K562 (cell line): ENCODE results near the gene VANGL1. TPM values are rescaled to one million over a fixed set of nuclear protein-coding genes. Genes with fewer than 3 reads are reported as not detected.
A peak's percentile ranks its signal among the peaks of the same experiment; 100 is the strongest.

Experiments used
- ATF3 ChIP-seq, 2 experiments: fragments of 450-650 bp in 1 of 2; sonication (generic) in 1 of 2; formaldehyde crosslinking in 1 of 2; IDR thresholded peaks in 1 of 2; conservative IDR thresholded peaks in 1 of 2; 2 replicates each; pipeline versions ENCODE4 v1.6.1 to v1.8.1; 2016 to 2023; ENCODE audit warnings: mild to moderate bottlenecking in 2 of 2, moderate library complexity in 2 of 2, inconsistent platforms in 1 of 2, missing genetic modification reagents in 1 of 2
- CHD2 ChIP-seq: IDR thresholded peaks from 2 replicates; pipeline ENCODE4 v1.6.1; 2011; ENCODE audit warnings: low read depth, low read length
- FOSL1 ChIP-seq: fragments of 200-800 bp; sonication (Bioruptor generic); conservative IDR thresholded peaks from 2 replicates; pipeline ENCODE4 v1.6.1; 2016; ENCODE audit warnings: missing genetic modification characterization, missing compliant biosample characterization
- FOXO4 ChIP-seq: fragments of 450-650 bp; formaldehyde crosslinking; IDR thresholded peaks from 2 replicates; pipeline ENCODE4 v1.4.0; 2020; ENCODE audit warnings: mild to moderate bottlenecking, moderate library complexity
- MCM5 ChIP-seq: fragments of 450-650 bp; IDR thresholded peaks from 2 replicates; pipeline ENCODE4 v1.6.1; 2016; ENCODE audit warnings: low read depth
- MYC ChIP-seq, 2 experiments: fragments of 250-450 bp in 1 of 2; sonication (Bioruptor Pico) in 1 of 2; IDR thresholded peaks; 2 replicates each; pipeline versions ENCODE4 v1.5.1 to v1.6.1; 2012 to 2021; ENCODE audit warnings: low read depth in 2 of 2, borderline replicate concordance in 1 of 2, improper control_type of control experiment in 1 of 2, low read length in 1 of 2, mild to moderate bottlenecking in 1 of 2, moderate library complexity in 1 of 2
- PHF21A ChIP-seq: fragments of 450-650 bp; IDR thresholded peaks from 2 replicates; pipeline ENCODE4 v1.6.1; 2017; ENCODE audit warnings: low read depth, borderline replicate concordance
- PTRF ChIP-seq: fragments of 450-650 bp; IDR thresholded peaks from 2 replicates; pipeline ENCODE4 v1.6.1; 2016; ENCODE audit warnings: mild to moderate bottlenecking, missing genetic modification characterization, missing compliant biosample characterization
- SIN3A ChIP-seq, 2 experiments: fragments of 150-350 bp in 1 of 2; IDR thresholded peaks; 2 replicates each; pipeline ENCODE4 v1.6.1; 2011 to 2016; ENCODE audit warnings: borderline replicate concordance in 2 of 2, low read depth in 2 of 2, low read length in 2 of 2, mild to moderate bottlenecking in 2 of 2, moderate library complexity in 2 of 2; ENCODE audit not compliant: control insufficient read depth in 1 of 2
- SMAD4 ChIP-seq: fragments of 250-450 bp; sonication (Bioruptor Pico); conservative IDR thresholded peaks from 2 replicates; pipeline ENCODE4 v1.8.0; 2021; ENCODE audit warnings: inconsistent platforms, mild to moderate bottlenecking, moderate library complexity
- ZNF507 ChIP-seq: conservative IDR thresholded peaks from 2 replicates; pipeline ENCODE4 v1.6.1; 2017; ENCODE audit warnings: missing genetic modification characterization, missing compliant biosample characterization
- polyA plus RNA-seq, 8 experiments: library from polyadenylated mRNA; depleted of rRNA in 4 of 8; stranded (reverse) in 5 of 8; unstranded in 3 of 8; fragments of >200 nt; fragmentation: Nextera tagmentation in 2 of 8; fragmentation: Illumina TruSeq in 1 of 8; extraction: Ambion mirVana in 2 of 8; extraction: Trizol in 1 of 8; gene quantifications; 2 replicates each; pipeline versions ENCODE4 v1.2.1 to v1.2.3, GENCODE V29; 2011 to 2014; ENCODE audit warnings: inconsistent platforms in 1 of 8, missing spikeins in 1 of 8
- total RNA-seq, 7 experiments: library from RNA; depleted of rRNA in 6 of 7; stranded (reverse); fragments of >200 nt in 6 of 7; fragmentation: Illumina TruSeq in 2 of 7; extraction: Trizol in 2 of 7; gene quantifications; 2 replicates each; pipeline versions ENCODE4 v1.2.1 to v1.2.3, GENCODE V29; 2011 to 2021; ENCODE audit warnings: low replicate concordance in 1 of 7
- TF ChIP-seq, protein P1 (sequence below): sonication (generic); formaldehyde crosslinking; IDR thresholded peaks from 2 replicates; pipeline ENCODE4 v1.8.1; 2023; ENCODE audit warnings: mild to moderate bottlenecking, missing genetic modification reagents
- TF ChIP-seq, protein P2 (sequence below): fragments of 250-450 bp; sonication (Bioruptor Pico); IDR thresholded peaks from 2 replicates; pipeline ENCODE4 v1.8.0; 2022; ENCODE audit warnings: inconsistent platforms
- TF ChIP-seq, protein P3 (sequence below): fragments of 250-450 bp; sonication (Bioruptor Pico); IDR thresholded peaks from 2 replicates; pipeline ENCODE4 v1.4.0; 2020

VANGL1 gene
- total and polyA plus RNA-seq, 9 of the 15 experiments (the other 6 are each of a cell fraction or from before 2014, with no cell fraction given) = 0.90 to 12.8 (median 9.6) TPM

- 0 out of 2 replicates have a peak, but pooled peaks have one; percentile 3 for TF ChIP-seq MYC (IDR thresholded peaks at IDR 0.05; ENCODE audit: low read depth, low read length)
- TF ChIP-seq MYC (CRISPR knock-in tag; IDR thresholded peaks at IDR 0.05; ENCODE audit: borderline replicate concordance, low read depth) = no peak
- peak; percentile 38 to 48; a peak in 1 of 4 replicates for TF ChIP-seq SIN3A (IDR thresholded peaks at IDR 0.05; ENCODE audit: borderline replicate concordance in 2 of 2, control insufficient read depth in 1 of 2, low read depth in 2 of 2, low read length in 2 of 2)
- TF ChIP-seq, protein P1, sequence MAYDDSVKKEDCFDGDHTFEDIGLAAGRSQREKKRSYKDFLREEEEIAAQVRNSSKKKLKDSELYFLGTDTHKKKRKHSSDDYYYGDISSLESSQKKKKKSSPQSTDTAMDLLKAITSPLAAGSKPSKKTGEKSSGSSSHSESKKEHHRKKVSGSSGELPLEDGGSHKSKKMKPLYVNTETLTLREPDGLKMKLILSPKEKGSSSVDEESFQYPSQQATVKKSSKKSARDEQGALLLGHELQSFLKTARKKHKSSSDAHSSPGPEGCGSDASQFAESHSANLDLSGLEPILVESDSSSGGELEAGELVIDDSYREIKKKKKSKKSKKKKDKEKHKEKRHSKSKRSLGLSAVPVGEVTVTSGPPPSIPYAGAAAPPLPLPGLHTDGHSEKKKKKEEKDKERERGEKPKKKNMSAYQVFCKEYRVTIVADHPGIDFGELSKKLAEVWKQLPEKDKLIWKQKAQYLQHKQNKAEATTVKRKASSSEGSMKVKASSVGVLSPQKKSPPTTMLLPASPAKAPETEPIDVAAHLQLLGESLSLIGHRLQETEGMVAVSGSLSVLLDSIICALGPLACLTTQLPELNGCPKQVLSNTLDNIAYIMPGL (CRISPR knock-in tag) = peak; percentile 66; the same call in 1 of the 2 replicates
- TF ChIP-seq SMAD4 (CRISPR knock-in tag) = peak; percentile 70
- peak; percentile 81 for TF ChIP-seq CHD2
- TF ChIP-seq, protein P2, sequence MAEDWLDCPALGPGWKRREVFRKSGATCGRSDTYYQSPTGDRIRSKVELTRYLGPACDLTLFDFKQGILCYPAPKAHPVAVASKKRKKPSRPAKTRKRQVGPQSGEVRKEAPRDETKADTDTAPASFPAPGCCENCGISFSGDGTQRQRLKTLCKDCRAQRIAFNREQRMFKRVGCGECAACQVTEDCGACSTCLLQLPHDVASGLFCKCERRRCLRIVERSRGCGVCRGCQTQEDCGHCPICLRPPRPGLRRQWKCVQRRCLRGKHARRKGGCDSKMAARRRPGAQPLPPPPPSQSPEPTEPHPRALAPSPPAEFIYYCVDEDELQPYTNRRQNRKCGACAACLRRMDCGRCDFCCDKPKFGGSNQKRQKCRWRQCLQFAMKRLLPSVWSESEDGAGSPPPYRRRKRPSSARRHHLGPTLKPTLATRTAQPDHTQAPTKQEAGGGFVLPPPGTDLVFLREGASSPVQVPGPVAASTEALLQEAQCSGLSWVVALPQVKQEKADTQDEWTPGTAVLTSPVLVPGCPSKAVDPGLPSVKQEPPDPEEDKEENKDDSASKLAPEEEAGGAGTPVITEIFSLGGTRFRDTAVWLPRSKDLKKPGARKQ (CRISPR knock-in tag) = no peak
- TF ChIP-seq FOSL1 (tag) = 0 out of 2 replicates have a peak, but pooled peaks have one; percentile 15
- TF ChIP-seq FOXO4 (CRISPR knock-in tag) = no peak
- TF ChIP-seq, protein P3, sequence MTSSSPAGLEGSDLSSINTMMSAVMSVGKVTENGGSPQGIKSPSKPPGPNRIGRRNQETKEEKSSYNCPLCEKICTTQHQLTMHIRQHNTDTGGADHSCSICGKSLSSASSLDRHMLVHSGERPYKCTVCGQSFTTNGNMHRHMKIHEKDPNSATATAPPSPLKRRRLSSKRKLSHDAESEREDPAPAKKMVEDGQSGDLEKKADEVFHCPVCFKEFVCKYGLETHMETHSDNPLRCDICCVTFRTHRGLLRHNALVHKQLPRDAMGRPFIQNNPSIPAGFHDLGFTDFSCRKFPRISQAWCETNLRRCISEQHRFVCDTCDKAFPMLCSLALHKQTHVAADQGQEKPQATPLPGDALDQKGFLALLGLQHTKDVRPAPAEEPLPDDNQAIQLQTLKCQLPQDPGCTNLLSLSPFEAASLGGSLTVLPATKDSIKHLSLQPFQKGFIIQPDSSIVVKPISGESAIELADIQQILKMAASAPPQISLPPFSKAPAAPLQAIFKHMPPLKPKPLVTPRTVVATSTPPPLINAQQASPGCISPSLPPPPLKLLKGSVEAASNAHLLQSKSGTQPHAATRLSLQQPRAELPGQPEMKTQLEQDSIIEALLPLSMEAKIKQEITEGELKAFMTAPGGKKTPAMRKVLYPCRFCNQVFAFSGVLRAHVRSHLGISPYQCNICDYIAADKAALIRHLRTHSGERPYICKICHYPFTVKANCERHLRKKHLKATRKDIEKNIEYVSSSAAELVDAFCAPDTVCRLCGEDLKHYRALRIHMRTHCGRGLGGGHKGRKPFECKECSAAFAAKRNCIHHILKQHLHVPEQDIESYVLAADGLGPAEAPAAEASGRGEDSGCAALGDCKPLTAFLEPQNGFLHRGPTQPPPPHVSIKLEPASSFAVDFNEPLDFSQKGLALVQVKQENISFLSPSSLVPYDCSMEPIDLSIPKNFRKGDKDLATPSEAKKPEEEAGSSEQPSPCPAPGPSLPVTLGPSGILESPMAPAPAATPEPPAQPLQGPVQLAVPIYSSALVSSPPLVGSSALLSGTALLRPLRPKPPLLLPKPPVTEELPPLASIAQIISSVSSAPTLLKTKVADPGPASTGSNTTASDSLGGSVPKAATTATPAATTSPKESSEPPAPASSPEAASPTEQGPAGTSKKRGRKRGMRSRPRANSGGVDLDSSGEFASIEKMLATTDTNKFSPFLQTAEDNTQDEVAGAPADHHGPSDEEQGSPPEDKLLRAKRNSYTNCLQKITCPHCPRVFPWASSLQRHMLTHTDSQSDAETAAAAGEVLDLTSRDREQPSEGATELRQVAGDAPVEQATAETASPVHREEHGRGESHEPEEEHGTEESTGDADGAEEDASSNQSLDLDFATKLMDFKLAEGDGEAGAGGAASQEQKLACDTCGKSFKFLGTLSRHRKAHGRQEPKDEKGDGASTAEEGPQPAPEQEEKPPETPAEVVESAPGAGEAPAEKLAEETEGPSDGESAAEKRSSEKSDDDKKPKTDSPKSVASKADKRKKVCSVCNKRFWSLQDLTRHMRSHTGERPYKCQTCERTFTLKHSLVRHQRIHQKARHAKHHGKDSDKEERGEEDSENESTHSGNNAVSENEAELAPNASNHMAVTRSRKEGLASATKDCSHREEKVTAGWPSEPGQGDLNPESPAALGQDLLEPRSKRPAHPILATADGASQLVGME (CRISPR knock-in tag) = 0 out of 2 replicates have a peak, but pooled peaks have one; percentile 58
- TF ChIP-seq MCM5 = no peak
- no peak for TF ChIP-seq ATF3 (IDR thresholded peaks at IDR 0.05)
- TF ChIP-seq ATF3 (CRISPR knock-in tag; conservative IDR thresholded peaks at IDR 0.05) = no peak
- no peak for TF ChIP-seq ZNF507 (tag)
- TF ChIP-seq PTRF (tag) = no peak
- no peak for TF ChIP-seq PHF21A
Measured at GRCh38 chr1:115641762-115642167, at the start of gene VANGL1 (continued).
